ENCODE results near the gene MAP6D1. TPM values are rescaled to one million over a fixed set of nuclear protein-coding genes. Genes with fewer than 3 reads are reported as not detected.

Gene MAP6D1
- total and polyA plus RNA-seq, 4 experiments from 2014 or later: 0.31 to 3.1 (median 1.0) TPM; not detected in 1

GRCh38 chr3:183811638-183812037 lies 13.7 kb downstream of the MAP6D1 start:
- no peaks in the 10 kb centered on the region for H3K27me3 ChIP-seq (ENCODE audit: insufficient read depth, low read length)
- CTCF ChIA-PET (ENCODE audit: partially characterized antibody): no interaction called here
- peaks cover 29% of the 10 kb centered on the region for H3K36me3 ChIP-seq (ENCODE audit: insufficient read depth, low read length)
- Mint-ChIP-seq H3K9me3 (no peaks in the 10 kb centered on the region), H3K4me1 (peaks cover 14 to 24% (median 18%) of the 10 kb centered on the region in 4 donors), H3K27me3 (no peaks in the 10 kb centered on the region), H3K36me3 (peaks cover 57 to 61% of the 10 kb centered on the region in 2 donors), H3K27ac (peak overlapping the region in 1 of 7 donors; percentile 8), H3K4me3 (no peak overlapping the region)
- no peak overlapping the region for H3K4me3 ChIP-seq (ENCODE audit: low read length in 2 of 2)
- intact Hi-C loops (cut with micrococcal nuclease): no loop called here
- no peak overlapping the region for H3K27ac ChIP-seq (ENCODE audit: low read depth, low read length)
- DNase-seq: no peak
- H3K4me1 ChIP-seq (ENCODE audit: insufficient read depth, low read length): peaks cover 18% of the 10 kb centered on the region
- POLR2A ChIA-PET (ENCODE audit: partially characterized antibody): no interaction called here
- no peaks in the 10 kb centered on the region for H3K9me3 ChIP-seq (ENCODE audit: control insufficient read depth in 1 of 2, low read length in 2 of 2)

- POLR2A ChIA-PET (ENCODE audit: partially characterized antibody): no interaction called here
- DNase-seq: peak in 1 of 5 donors; percentile 31
- Histone ChIP-seq H3K27ac (ENCODE audit: low read depth, low read length) (no peak overlapping the region), H3K4me3 (ENCODE audit: low read length in 2 of 2) (no peak overlapping the region), H3K9me3 (ENCODE audit: control insufficient read depth in 1 of 2, low read length in 2 of 2) (no peaks in the 10 kb centered on the region), H3K4me1 (ENCODE audit: insufficient read depth, low read length) (peaks cover 11% of the 10 kb centered on the region), H3K27me3 (ENCODE audit: insufficient read depth, low read length) (no peaks in the 10 kb centered on the region), H3K36me3 (ENCODE audit: insufficient read depth, low read length) (peaks cover 36% of the 10 kb centered on the region)
- peak overlapping the region in 4 of 7 donors; percentile 21 to 68 (median 60) for H3K27ac Mint-ChIP-seq
- H3K27me3 Mint-ChIP-seq: no peaks in the 10 kb centered on the region
- peaks cover 57 to 58% of the 10 kb centered on the region in 2 donors for H3K36me3 Mint-ChIP-seq
- CTCF ChIA-PET (ENCODE audit: partially characterized antibody): no interaction called here
- no peak overlapping the region for H3K4me3 Mint-ChIP-seq
- no peaks in the 10 kb centered on the region for H3K9me3 Mint-ChIP-seq
- intact Hi-C loops (cut with micrococcal nuclease): no loop called here
- H3K4me1 Mint-ChIP-seq: peaks cover 8 to 18% (median 13%) of the 10 kb centered on the region in 4 donors
These were observed 14.5 kb downstream of the MAP6D1 start for GRCh38 chr3:183810643-183811594.

- no peak for DNase-seq
- intact Hi-C loops (cut with micrococcal nuclease): no loop called here
- CTCF ChIA-PET (ENCODE audit: partially characterized antibody): no interaction called here
- POLR2A ChIA-PET (ENCODE audit: partially characterized antibody): no interaction called here
- Histone ChIP-seq H3K27me3 (ENCODE audit: insufficient read depth, low read length) (no peaks in the 10 kb centered on the region), H3K4me1 (ENCODE audit: insufficient read depth, low read length) (no peaks in the 10 kb centered on the region), H3K4me3 (ENCODE audit: low read length in 2 of 2) (no peak overlapping the region), H3K36me3 (ENCODE audit: insufficient read depth, low read length) (peaks cover 40% of the 10 kb centered on the region), H3K27ac (ENCODE audit: low read depth, low read length) (no peak overlapping the region), H3K9me3 (ENCODE audit: control insufficient read depth in 1 of 2, low read length in 2 of 2) (no peaks in the 10 kb centered on the region)
- peaks cover 60 to 66% of the 10 kb centered on the region in 2 donors for H3K36me3 Mint-ChIP-seq
- no peak overlapping the region for H3K4me3 Mint-ChIP-seq
- H3K27me3 Mint-ChIP-seq: no peaks in the 10 kb centered on the region
- H3K9me3 Mint-ChIP-seq: no peaks in the 10 kb centered on the region
- H3K27ac Mint-ChIP-seq: no peak overlapping the region
- peaks cover under 1 to 2% (median 1%) of the 10 kb centered on the region in 4 donors for H3K4me1 Mint-ChIP-seq
These were observed 16.1 kb downstream of the MAP6D1 start for GRCh38 chr3:183809270-183809669.

GRCh38 chr3:183808355-183808754 lies 17.0 kb downstream of the MAP6D1 start:
- no peaks in the 10 kb centered on the region for H3K4me1 ChIP-seq (ENCODE audit: insufficient read depth, low read length)
- no peaks in the 10 kb centered on the region for H3K9me3 Mint-ChIP-seq
- no peaks in the 10 kb centered on the region for H3K4me1 Mint-ChIP-seq
- intact Hi-C loops (cut with micrococcal nuclease): no loop called here
- H3K27ac Mint-ChIP-seq: no peak overlapping the region
- no peaks in the 10 kb centered on the region for H3K27me3 Mint-ChIP-seq
- DNase-seq: no peak
- H3K4me3 Mint-ChIP-seq: no peak overlapping the region
- H3K36me3 Mint-ChIP-seq: peaks cover 64 to 74% of the 10 kb centered on the region in 2 donors
- POLR2A ChIA-PET (ENCODE audit: partially characterized antibody): no interaction called here
- H3K36me3 ChIP-seq (ENCODE audit: insufficient read depth, low read length): peaks cover 48% of the 10 kb centered on the region
- no peaks in the 10 kb centered on the region for H3K27me3 ChIP-seq (ENCODE audit: insufficient read depth, low read length)
- CTCF ChIA-PET (ENCODE audit: partially characterized antibody): no interaction called here
- no peak overlapping the region for H3K27ac ChIP-seq (ENCODE audit: low read depth, low read length)
- H3K4me3 ChIP-seq (ENCODE audit: low read length in 2 of 2): no peak overlapping the region
- H3K9me3 ChIP-seq (ENCODE audit: control insufficient read depth in 1 of 2, low read length in 2 of 2): no peaks in the 10 kb centered on the region

- H3K27me3 Mint-ChIP-seq: no peaks in the 10 kb centered on the region
- H3K9me3 Mint-ChIP-seq: no peaks in the 10 kb centered on the region
- Histone ChIP-seq H3K36me3 (ENCODE audit: insufficient read depth, low read length) (peaks cover 52% of the 10 kb centered on the region), H3K27ac (ENCODE audit: low read depth, low read length) (no peak overlapping the region), H3K27me3 (ENCODE audit: insufficient read depth, low read length) (no peaks in the 10 kb centered on the region), H3K9me3 (ENCODE audit: control insufficient read depth in 1 of 2, low read length in 2 of 2) (no peaks in the 10 kb centered on the region), H3K4me1 (ENCODE audit: insufficient read depth, low read length) (no peaks in the 10 kb centered on the region), H3K4me3 (ENCODE audit: low read length in 2 of 2) (no peak overlapping the region)
- H3K4me3 Mint-ChIP-seq: no peak overlapping the region
- ChIA-PET POLR2A (ENCODE audit: partially characterized antibody) (no interaction called here), CTCF (ENCODE audit: partially characterized antibody) (no interaction called here)
- DNase-seq: no peak
- peaks cover 66 to 76% of the 10 kb centered on the region in 2 donors for H3K36me3 Mint-ChIP-seq
- H3K4me1 Mint-ChIP-seq: no peaks in the 10 kb centered on the region
- H3K27ac Mint-ChIP-seq: no peak overlapping the region
- intact Hi-C loops (cut with micrococcal nuclease): no loop called here
These were observed 17.5 kb downstream of the MAP6D1 start for GRCh38 chr3:183807881-183808280.

GRCh38 chr3:183807209-183807728 lies 18.1 kb downstream of the MAP6D1 start:
- ChIA-PET POLR2A (ENCODE audit: partially characterized antibody) (no interaction called here), CTCF (ENCODE audit: partially characterized antibody) (no interaction called here)
- Mint-ChIP-seq H3K36me3 (peaks cover 63 to 76% of the 10 kb centered on the region in 2 donors), H3K4me3 (no peak overlapping the region), H3K4me1 (no peaks in the 10 kb centered on the region), H3K27me3 (no peaks in the 10 kb centered on the region), H3K27ac (peak overlapping the region in 3 of 7 donors; percentile 3 to 60 (median 59)), H3K9me3 (no peaks in the 10 kb centered on the region)
- no peaks in the 10 kb centered on the region for H3K9me3 ChIP-seq (ENCODE audit: control insufficient read depth in 1 of 2, low read length in 2 of 2)
- intact Hi-C loops (cut with micrococcal nuclease): no loop called here
- no peak overlapping the region for H3K27ac ChIP-seq (ENCODE audit: low read depth, low read length)
- no peaks in the 10 kb centered on the region for H3K4me1 ChIP-seq (ENCODE audit: insufficient read depth, low read length)
- no peak overlapping the region for H3K4me3 ChIP-seq (ENCODE audit: low read length in 2 of 2)
- H3K27me3 ChIP-seq (ENCODE audit: insufficient read depth, low read length): no peaks in the 10 kb centered on the region
- peaks cover 57% of the 10 kb centered on the region for H3K36me3 ChIP-seq (ENCODE audit: insufficient read depth, low read length)
- no peak for DNase-seq

- no peak overlapping the region for H3K4me3 ChIP-seq (ENCODE audit: low read length in 2 of 2)
- intact Hi-C loops (cut with micrococcal nuclease): no loop called here
- Mint-ChIP-seq H3K36me3 (peaks cover 62 to 79% of the 10 kb centered on the region in 2 donors), H3K9me3 (no peaks in the 10 kb centered on the region), H3K4me3 (no peak overlapping the region), H3K27me3 (no peaks in the 10 kb centered on the region), H3K4me1 (no peaks in the 10 kb centered on the region), H3K27ac (no peak overlapping the region)
- no peaks in the 10 kb centered on the region for H3K27me3 ChIP-seq (ENCODE audit: insufficient read depth, low read length)
- H3K27ac ChIP-seq (ENCODE audit: low read depth, low read length): no peak overlapping the region
- POLR2A ChIA-PET (ENCODE audit: partially characterized antibody): no interaction called here
- peaks cover 66% of the 10 kb centered on the region for H3K36me3 ChIP-seq (ENCODE audit: insufficient read depth, low read length)
- CTCF ChIA-PET (ENCODE audit: partially characterized antibody): no interaction called here
- no peaks in the 10 kb centered on the region for H3K4me1 ChIP-seq (ENCODE audit: insufficient read depth, low read length)
- no peaks in the 10 kb centered on the region for H3K9me3 ChIP-seq (ENCODE audit: control insufficient read depth in 1 of 2, low read length in 2 of 2)
- DNase-seq: no peak
These were observed 22.4 kb downstream of the MAP6D1 start for GRCh38 chr3:183802989-183803388.

Data from CD4-positive, alpha-beta memory T cell (primary cell).